GM18502 (cell line): Measurements from ENCODE around the gene CLDN22.

Experiments used
- ATAC-seq: cut with Tn5 transposase; IDR thresholded peaks from one replicate; pipeline ENCODE4 v1.9.1; 2021; ENCODE audit warnings: mild to moderate bottlenecking; ENCODE audit not compliant: unreplicated experiment, poor library complexity

The CLDN22 gene

DNA sequence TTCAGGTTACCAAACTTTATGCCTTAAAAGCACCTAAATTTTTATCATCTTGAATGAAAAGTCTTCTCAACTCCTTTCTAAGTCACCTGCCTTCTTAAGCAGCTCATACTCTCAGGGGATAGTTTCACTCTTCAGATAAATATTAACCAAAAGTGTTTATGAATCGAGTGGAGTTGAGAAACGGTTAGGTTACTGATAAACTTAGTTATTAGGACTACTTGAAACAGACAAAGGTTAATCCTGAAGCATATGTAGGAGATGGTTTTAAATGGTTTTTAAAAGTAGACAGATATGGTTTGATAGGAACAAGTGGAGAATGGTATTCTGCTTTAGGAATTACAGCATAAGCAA, 32.8 kb downstream of the CLDN22 start:
- peak; percentile 62 for ATAC-seq

DNA sequence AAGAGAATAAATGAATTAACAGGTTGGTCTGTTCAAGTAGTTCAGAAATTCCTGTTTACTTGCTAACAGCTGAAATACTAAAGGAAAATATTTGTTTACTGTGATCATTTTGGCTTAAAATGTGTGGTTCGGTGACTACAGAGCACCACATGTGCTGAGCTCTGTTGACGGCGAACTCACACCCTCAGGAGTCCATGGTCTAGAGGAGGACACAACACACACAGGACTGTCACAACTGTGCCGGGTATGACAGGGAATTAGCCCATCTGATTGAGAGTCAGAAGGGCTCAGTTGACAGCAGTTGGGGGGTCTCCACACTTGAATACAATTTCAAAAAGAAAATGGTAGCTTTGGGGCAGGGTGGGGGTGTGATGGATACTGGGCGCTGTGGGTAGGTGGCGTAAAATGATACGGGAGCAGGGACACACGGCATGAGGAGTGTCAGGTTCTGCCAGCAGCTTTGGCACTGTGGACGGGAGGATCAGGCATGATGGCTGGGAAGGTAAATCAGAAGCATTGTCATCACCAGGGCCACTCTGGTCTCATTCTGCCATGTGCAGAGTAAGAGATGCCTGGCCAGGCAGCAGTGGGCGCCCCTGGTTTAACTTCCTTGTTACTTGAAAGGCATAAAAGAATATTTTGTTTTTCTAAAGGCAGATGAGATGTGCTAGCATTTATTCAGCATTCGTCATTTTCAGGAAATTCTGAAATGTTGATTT, 33.3 kb downstream of the CLDN22 start:
- ATAC-seq, result no peak

DNA sequence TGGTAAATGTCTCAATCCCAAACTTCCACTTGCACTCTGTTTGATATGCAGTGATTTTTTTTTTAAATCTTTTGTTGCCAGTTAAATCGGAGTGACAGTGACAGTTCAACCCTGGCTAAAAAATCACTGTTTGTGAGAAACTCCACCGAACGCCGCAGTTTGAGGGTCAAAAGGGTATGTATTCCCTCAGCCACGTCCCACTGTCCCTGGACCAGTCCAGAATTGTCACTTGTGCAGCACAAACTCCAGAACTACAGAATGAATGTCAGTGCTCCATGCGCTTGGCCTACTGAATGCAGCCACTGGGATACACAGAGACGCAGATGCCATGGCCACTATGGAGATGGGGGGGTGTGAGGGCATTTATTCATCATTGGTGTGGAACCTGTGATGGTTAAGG, 34.2 kb downstream of the CLDN22 start:
- ATAC-seq, result no peak

DNA sequence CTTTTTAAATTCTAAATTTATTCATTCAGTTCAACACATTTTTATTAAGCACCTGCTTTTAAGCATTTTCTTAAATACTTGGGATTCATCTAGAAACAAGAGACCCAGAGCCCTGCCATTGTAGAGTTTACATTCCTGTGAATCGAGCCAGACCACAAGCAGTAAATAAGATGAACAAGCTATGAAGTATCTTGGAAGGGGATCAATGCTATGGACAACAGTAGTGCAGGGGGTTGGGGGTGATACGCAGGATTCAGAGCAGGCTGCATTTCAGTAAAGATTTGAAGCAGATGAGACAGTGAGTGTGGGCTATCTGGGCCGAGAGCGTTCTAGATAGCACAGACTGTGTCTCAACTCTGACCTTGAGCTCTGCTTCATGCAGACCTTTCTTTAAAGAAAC, 35.1 kb downstream of the CLDN22 start:
- ATAC-seq, result no peak

DNA sequence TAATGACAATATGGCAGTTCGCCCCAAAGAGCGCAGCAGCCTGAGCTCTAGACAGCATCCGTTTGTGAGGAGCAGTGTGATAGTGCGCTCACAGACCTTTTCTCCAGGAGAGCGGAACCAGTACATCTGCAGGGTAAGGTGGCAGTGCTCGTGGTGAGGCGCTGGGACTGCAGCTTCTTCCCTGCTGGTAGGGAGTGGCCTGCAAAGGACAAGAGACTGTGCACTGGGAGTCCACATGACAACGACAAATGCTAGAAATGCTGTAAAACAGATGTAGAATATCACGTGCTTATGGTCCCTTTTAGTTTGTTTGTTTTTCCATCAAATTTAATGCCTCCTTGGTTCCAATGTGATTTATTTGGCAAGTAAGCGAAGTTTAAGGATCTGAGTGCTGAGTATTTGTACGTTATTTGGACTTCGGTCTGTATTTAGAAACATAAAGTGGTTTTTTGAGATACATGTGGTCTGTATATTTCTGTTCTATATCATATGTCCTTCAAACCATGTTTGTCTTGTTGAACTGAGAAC, 35.8 kb downstream of the CLDN22 start:
- no peak for ATAC-seq

DNA sequence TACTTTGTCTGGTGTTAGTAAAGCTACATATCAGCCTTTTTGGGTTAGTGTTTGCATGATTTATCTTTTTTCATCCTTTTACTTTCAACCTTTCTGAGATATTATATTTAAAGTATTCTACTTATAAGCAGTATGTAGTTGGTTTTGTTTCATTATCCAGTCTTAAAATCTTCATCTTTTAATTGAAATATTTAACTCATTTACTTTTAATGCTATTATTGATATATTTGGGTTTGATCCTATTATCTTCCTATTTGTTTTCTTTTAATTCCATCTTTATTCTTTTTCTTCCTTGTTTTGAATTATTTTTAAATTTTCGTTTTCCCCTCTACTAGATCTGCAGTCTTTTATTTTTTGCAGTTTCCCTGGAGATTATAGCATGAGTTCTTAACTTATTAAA, 44.0 kb downstream of the CLDN22 start:
- ATAC-seq, result no peak

DNA sequence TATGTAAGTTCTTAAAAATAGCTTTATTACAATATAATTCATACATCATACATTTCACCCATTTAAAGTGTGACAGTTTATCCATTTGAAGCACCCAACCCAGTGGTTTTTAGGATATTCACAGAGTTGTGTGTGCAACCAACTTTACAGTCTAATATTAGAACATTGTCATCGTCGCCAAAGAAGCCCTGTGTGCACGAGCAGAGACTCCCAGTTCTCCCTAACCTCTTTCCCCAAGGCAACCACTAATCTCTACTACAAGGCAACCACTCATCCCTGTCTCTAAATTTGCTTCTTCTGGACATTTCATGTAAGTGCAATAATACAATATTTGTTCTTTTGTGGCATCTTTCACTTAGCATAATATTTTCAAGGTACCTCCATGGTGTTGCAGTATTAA, 47.7 kb downstream of the CLDN22 start:
- ATAC-seq, result no peak

DNA sequence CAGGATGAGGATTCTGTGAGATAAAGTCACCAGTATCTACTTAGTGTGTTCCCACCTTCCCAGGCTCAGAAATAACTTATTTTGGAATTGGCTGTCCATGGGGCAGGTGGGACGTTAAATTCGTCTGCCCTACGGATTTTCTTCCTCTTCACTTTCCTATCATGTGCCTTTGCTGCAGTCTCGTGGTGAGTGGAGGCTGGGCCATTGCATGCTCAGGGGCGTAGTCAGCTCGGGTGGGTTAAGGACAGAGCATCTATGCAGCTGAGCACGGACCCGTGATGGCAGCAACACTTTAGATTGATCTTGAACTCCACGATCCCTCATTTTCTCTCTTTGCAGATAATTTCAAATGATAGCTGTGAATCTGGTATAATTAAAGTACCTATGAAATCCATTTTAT, 51.5 kb downstream of the CLDN22 start:
- ATAC-seq, result no peak
